ENCODE results near the gene MAP3K13.

GRCh38 chr3:185537369-185537970, 174.5 kb downstream of the MAP3K13 start:
- TF ChIP-seq CTCF (conservative IDR thresholded peaks at IDR 0.05 in 1 of 2, IDR thresholded peaks at IDR 0.05 in 1 of 2; ENCODE audit: extremely low read depth in 1 of 2, insufficient read depth in 1 of 2, low read depth in 1 of 2, low read length in 2 of 2) (no peak), EZH2 (IDR thresholded peaks at IDR 0.05; ENCODE audit: borderline replicate concordance, low read length) (no peak)

Data from mammary epithelial cell (primary cell).